ENCODE measurements around the gene TEPSIN. TPM values are rescaled to one million over a fixed set of nuclear protein-coding genes. Genes with fewer than 3 reads are reported as not detected.

Gene TEPSIN
- total RNA-seq, 1 experiment from 2014 or later = 38.8 TPM

- Histone ChIP-seq H4K91ac (ENCODE audit: insufficient read length, low read depth, low read length) (no peak overlapping the region), H3K4ac (ENCODE audit: low read depth, low read length) (no peak overlapping the region), H2BK12ac (ENCODE audit: insufficient read length, low read depth, low read length) (no peak overlapping the region), H3T11ph (ENCODE audit: low read length) (no peak overlapping the region), H3K4me2 (ENCODE audit: insufficient read depth, insufficient read length, low read length) (no peak overlapping the region), H3K4me1 (ENCODE audit: insufficient read depth, low read length) (no peaks in the 10 kb centered on the region), H3K18ac (ENCODE audit: insufficient read length, low read depth, low read length) (no peak overlapping the region), H3K23me2 (ENCODE audit: insufficient read length, low read depth, low read length, poor library complexity, severe bottlenecking) (peaks cover 12% of the 10 kb centered on the region), H2AFZ (ENCODE audit: low read length) (no peak overlapping the region), H3K14ac (ENCODE audit: insufficient read depth, low read length) (peak overlapping the region; percentile 14; the same call in 1 of the 2 replicates), H3K9me3 (ENCODE audit: control insufficient read depth, low read depth, low read length) (no peaks in the 10 kb centered on the region), H3K9ac (ENCODE audit: extremely low read depth, insufficient read length, low read length) (no peak overlapping the region), H2BK20ac (ENCODE audit: low read depth, low read length, poor library complexity, severe bottlenecking) (no peak overlapping the region), H3K56ac (ENCODE audit: insufficient read length, low read depth, low read length) (no peak overlapping the region), H3K79me1 (ENCODE audit: insufficient read depth, low read depth, low read length, poor library complexity, severe bottlenecking) (peaks cover 3% of the 10 kb centered on the region), H4K5ac (ENCODE audit: insufficient read length, low read depth, low read length) (no peak overlapping the region), H2AK5ac (ENCODE audit: insufficient read length, low read length) (no peak overlapping the region), H3K27ac (ENCODE audit: insufficient read length, low read depth, low read length) (no peak overlapping the region), H2BK5ac (ENCODE audit: insufficient read length, low read length) (no peak overlapping the region), H3K79me2 (ENCODE audit: insufficient read depth, low read length) (peaks cover 2% of the 10 kb centered on the region; the same call in 1 of the 2 replicates), H3K23ac (ENCODE audit: insufficient read length, low read depth, low read length) (no peak overlapping the region), H2BK120ac (ENCODE audit: low read depth, low read length, poor library complexity, severe bottlenecking) (no peak overlapping the region), H2BK15ac (ENCODE audit: low read depth, low read length) (no peak overlapping the region), H4K20me1 (ENCODE audit: control insufficient read depth, insufficient read depth, insufficient read length) (peaks cover 3% of the 10 kb centered on the region), H4K8ac (replicated peaks; ENCODE audit: insufficient read length, low read depth, low read length) (no peak overlapping the region), H3K27me3 (ENCODE audit: insufficient read depth, low read length) (no peaks in the 10 kb centered on the region)
- Mint-ChIP-seq H3K27me3 (ENCODE audit: low read depth) (peaks cover 3% of the 10 kb centered on the region), H3K4me3 (peak overlapping the region in 1 of 2 experiments; percentile 31; a peak in 1 of 5 replicates), H3K9me3 (no peaks in the 10 kb centered on the region; a peak in 2 of 5 replicates), H3K4me1 (peaks cover 18 to 30% of the 10 kb centered on the region in 2 experiments), H3K36me3 (ENCODE audit: insufficient read depth in 1 of 3, low read depth in 3 of 3) (peaks cover 2 to 15% (median 9%) of the 10 kb centered on the region in 3 experiments; a peak in 6 of 7 replicates), H3K27ac (0 out of 7 replicates have a peak overlapping the region, but pooled peaks of 2 of the 3 experiments have one; percentile 13 to 54)
- no peak for DNase-seq
- TF ChIP-seq, protein P1, sequence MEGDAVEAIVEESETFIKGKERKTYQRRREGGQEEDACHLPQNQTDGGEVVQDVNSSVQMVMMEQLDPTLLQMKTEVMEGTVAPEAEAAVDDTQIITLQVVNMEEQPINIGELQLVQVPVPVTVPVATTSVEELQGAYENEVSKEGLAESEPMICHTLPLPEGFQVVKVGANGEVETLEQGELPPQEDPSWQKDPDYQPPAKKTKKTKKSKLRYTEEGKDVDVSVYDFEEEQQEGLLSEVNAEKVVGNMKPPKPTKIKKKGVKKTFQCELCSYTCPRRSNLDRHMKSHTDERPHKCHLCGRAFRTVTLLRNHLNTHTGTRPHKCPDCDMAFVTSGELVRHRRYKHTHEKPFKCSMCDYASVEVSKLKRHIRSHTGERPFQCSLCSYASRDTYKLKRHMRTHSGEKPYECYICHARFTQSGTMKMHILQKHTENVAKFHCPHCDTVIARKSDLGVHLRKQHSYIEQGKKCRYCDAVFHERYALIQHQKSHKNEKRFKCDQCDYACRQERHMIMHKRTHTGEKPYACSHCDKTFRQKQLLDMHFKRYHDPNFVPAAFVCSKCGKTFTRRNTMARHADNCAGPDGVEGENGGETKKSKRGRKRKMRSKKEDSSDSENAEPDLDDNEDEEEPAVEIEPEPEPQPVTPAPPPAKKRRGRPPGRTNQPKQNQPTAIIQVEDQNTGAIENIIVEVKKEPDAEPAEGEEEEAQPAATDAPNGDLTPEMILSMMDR (conservative IDR thresholded peaks at IDR 0.05) = no peak
- WGBS (ENCODE audit: extremely low coverage, insufficient read length, low lambda C conversion rate) = no CpG with 5 or more reads among the region's 33 CpGs
Measured at GRCh38 chr17:81242421-81243332, 3.8 kb upstream of the TEPSIN start.
